GM19438 (cell line): ENCODE measurements around the gene CPLX1.
"Not testable (repeated sequence)": the region's sequence is repeated elsewhere in the genome, so short reads cannot be mapped to it uniquely, and the experiment has no call there.

Experiments used
- ATAC-seq: cut with Tn5 transposase; IDR thresholded peaks from one replicate; pipeline ENCODE4 v1.9.1; 2021; ENCODE audit warnings: low read depth; ENCODE audit not compliant: unreplicated experiment

CPLX1 gene

DNA sequence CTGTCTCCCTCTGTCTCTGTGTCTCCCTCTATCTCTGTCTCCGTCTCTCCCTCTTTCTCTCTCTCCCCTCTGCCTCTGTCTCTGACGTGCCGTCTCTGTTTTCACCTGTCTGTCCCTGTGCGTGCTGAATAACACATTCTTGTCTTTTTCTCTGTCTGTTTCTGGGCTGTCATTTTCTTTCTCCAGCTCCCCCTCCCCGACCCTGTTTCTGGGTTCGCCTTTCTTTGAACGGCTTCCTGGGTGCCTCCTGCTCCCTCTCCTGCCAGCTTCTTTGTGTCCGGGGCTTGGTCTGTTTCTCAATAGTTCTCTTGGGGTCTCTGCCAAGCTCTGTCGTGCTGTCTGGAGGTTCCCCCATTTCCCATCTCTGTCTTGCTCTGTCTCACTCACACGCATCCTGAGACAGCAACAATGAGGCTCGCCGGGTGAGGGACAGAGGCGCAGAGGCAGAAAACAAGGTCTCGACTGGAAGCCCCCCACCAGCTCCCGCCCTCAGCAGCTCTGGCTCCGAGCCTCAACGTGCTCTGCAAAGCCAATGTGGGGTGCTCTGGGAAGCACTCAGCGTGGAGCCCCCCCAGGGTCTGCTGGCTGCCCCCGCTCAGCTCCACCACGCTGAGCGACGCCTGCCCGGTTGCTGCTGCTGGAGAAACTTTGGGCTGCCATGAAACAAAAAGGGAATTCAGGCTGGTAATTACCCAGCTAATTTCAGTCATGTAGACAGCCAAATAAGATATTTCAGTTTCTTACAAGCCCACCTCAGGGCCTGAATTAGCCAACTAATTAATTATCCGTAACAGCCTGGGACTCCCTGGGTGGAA lies 3.4 kb downstream of the CPLX1 start:
- ATAC-seq: no peak

DNA sequence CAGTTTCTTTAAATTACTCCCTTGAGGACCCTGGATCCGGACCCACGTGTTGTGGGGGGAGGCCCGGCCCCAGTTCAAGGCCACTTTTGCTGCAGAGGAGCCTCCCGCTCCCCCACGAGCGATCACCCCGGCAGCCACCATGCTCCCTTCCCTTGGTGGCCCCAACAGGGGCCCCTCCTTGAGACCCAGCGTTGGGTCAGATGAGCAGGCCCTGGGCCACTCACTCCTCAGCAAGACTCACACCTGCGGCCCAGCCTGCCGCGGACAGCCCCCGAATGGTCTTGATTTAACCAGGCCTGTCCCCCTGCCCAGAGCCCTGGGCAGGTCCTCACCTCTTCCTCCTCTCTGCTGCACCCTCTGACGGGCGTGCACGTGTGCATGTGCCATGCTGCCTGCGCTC lies 4.3 kb downstream of the CPLX1 start:
- no peak for ATAC-seq

DNA sequence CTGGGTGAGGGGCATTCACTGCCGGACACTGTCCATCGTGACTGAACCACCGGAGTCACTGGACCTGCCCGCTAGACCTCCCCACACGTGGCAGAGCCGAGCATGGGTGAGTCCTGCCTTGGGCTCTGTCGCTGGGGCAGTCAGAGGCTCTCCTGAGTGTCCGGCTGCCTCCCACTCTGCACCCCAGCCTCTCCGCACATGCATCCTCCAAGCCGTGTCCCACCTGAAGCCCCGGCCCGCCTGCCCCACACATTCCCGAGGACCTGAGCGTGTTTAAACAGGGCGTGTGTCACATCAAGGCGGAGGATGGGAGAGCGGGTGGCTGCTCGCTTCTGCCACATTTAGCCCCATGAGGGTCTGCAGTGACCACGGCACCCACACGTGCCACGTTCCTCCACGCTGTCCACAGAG lies 4.7 kb downstream of the CPLX1 start:
- ATAC-seq: no peak

GRCh38 chr4:820230-821172 lies 5.4 kb downstream of the CPLX1 start:
- no peak for ATAC-seq

DNA sequence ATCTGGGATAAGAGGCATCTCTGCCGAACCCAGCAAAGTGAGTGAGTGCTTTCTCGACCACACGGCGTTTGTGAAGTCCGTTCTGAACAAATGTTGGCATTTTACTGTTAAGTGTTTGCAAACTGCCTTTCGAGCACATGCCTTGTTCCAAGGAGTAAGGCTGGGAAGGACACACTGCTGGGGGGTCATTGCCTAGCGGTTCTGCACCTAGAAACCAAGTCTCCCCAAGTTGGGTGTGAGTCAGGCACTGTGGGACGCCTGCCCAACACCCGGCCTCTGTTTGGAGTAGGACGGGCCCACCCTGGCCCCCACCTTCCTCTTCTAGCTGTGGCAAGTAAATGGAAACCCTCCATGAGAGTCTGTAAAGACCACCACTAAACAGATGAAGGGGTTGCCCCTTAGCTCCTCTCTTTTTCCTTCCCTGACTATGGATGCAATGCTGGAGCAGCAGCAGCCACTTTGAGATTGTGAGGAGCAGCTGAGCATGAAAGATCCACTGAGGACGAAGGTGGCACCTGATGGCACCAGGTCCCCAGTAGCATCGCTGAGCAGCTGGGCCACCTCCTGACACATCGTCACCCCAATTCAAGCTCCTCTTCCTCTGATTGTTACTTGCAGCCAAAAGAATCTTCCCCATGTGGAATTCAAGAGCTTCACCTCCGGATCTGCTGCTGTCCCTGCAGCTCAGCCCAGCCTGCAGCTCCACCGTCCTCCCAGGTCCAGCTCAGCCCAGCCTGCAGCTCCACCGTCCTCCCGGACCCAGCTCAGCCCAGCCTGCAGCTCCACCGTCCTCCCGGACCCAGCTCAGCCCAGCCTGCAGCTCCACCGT lies 6.3 kb downstream of the CPLX1 start:
- no peak for ATAC-seq

GRCh38 chr4:818106-818921 lies 7.6 kb downstream of the CPLX1 start:
- no peak for ATAC-seq

GRCh38 chr4:815464-816146 lies 10.3 kb downstream of the CPLX1 start:
- no peak for ATAC-seq

GRCh38 chr4:814312-814850 lies 11.5 kb downstream of the CPLX1 start:
- ATAC-seq: no peak

GRCh38 chr4:813900-814299 lies 12.0 kb downstream of the CPLX1 start:
- no peak for ATAC-seq

- no peak for ATAC-seq
Observed at GRCh38 chr4:808860-809570, 16.9 kb downstream of the CPLX1 start.

DNA sequence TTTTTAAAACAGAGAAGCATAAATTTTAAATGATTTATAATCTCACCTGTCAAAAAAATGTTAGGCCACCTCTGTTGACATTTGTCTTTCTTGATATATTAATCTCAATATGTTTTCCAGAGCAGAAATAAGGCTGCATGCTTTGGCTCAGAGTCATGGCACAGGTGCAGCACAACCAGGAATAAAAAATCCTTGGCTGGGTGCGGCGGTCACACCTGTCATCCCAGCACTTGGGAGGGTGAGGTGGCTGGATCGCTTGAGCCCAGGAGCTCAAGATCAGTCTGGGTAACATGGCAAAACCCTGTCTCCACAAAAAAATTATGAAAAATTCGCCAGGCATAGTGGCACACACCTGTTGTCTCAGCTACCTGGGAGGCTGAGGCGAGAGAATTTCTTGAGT lies 18.1 kb downstream of the CPLX1 start:
- no peak for ATAC-seq

DNA sequence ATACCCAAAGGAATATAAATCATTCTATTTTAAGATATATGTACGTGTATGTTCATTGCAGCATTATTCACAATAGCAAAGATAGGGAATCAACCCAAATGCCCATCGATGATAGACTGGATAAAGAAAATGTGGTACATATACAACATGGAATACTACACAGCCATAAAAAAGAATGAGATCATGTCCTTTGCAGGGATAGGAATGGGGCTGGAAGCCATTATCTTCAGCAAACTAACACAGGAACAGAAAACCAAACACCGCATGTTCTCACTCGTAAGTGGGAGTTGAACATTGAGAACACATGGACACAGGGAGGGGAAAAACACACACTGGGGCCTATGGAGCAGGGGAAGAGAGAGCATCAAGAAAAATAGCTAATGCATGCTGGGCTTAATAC lies 18.9 kb downstream of the CPLX1 start:
- not testable (repeated sequence) for ATAC-seq

GRCh38 chr4:804804-805203 lies 21.1 kb downstream of the CPLX1 start:
- no peak for ATAC-seq

- ATAC-seq: no peak
Observed at GRCh38 chr4:803884-804283, 22.0 kb downstream of the CPLX1 start.

DNA sequence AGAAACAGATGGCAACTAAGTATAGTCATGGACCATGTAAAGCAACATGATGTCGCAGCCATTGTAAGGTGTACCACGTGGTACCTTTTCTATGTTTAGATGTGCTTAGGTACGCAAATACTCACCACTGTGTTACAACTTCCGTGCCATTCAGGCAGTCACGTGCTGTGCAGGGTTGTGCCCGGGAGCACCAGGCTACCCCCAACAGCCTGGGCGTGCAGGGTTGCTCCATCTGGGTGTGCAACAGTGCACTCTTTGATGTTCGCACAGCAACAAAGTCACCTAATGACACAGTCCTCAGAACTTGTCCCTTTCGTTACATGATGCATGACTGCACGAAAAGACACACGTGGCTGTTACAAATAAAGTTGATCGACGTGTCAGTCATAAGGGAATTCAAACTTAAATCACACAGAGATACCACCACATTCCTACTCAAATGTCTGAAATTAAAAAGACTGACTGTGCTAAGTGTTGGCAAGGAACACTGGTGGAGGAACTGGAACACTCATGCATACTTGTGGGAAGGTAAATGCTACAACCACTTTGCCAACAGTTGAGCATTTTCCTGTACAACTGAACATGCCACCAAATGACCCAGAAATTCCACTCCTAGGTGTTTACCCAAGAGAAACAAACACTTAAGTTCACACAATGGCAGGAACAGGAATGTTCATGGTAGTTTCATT lies 24.3 kb downstream of the CPLX1 start:
- ATAC-seq: no peak

- ATAC-seq: no peak
Observed at GRCh38 chr4:797066-797465, 28.9 kb downstream of the CPLX1 start.

DNA sequence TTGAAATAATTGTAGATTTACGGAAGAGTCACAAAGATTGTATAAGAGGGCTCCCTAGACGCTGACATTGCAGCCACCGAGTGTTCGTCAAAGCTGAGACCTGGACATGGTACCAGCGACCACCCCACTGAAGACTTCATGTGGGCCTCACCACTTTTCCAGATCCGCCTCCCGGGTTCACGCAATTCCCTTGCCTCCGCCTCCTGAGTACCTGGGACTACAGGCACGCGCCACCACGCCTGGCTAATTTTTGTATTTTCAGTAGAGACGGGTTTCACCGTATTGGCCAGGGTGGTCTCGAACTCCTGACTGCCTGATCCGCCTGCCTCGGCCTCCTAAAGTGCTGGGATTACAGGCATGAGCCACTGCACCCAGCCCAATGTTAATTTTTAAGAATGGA lies 29.7 kb downstream of the CPLX1 start:
- ATAC-seq: no peak

- no peak for ATAC-seq
Observed at GRCh38 chr4:795726-796119, 30.2 kb downstream of the CPLX1 start.
